K562 (cell line): Measurements from ENCODE around the gene ATXN1. TPM values are rescaled to one million over a fixed set of nuclear protein-coding genes. Genes with fewer than 3 reads are reported as not detected.

Experiments used
- EP300 ChIP-seq: IDR thresholded peaks from 2 replicates; pipeline ENCODE4 v1.6.1; 2012; ENCODE audit warnings: low read length, improper control_type of control experiment
- ETV1 ChIP-seq: fragments of 450-650 bp; conservative IDR thresholded peaks from 2 replicates; pipeline ENCODE4 v1.6.1; 2016; ENCODE audit warnings: missing genetic modification characterization, control low read depth, low read depth, missing compliant biosample characterization
- FOXK1 ChIP-seq: sonication (generic); formaldehyde crosslinking; IDR thresholded peaks from 2 replicates; pipeline ENCODE4 v1.8.0; 2022; ENCODE audit warnings: missing genetic modification reagents, mild to moderate bottlenecking, borderline replicate concordance
- KLF6 ChIP-seq: fragments of 250-450 bp; sonication (Bioruptor Pico); IDR thresholded peaks from 2 replicates; pipeline ENCODE4 v1.4.0; 2020; ENCODE audit warnings: mild to moderate bottlenecking, moderate library complexity, borderline replicate concordance
- MAFG ChIP-seq: fragments of 450-650 bp; conservative IDR thresholded peaks from 2 replicates; pipeline ENCODE4 v1.6.1; 2016; ENCODE audit warnings: missing genetic modification characterization, missing compliant biosample characterization
- MECOM ChIP-seq: fragments of 250-450 bp; sonication (Bioruptor Pico); IDR thresholded peaks from 2 replicates; pipeline ENCODE4 v1.8.0; 2022; ENCODE audit warnings: inconsistent platforms
- MIER1 ChIP-seq: fragments of 450-650 bp; IDR thresholded peaks from 2 replicates; pipeline ENCODE4 v1.6.1; 2016; ENCODE audit warnings: antibody characterized with exemption, mild to moderate bottlenecking, low read depth
- NFYB ChIP-seq: IDR thresholded peaks from 2 replicates; pipeline ENCODE4 v1.6.1; 2011; ENCODE audit warnings: mild to moderate bottlenecking, moderate library complexity; ENCODE audit not compliant: insufficient read length; ENCODE audit errors: extremely low read depth
- SOX6 ChIP-seq: fragments of 450-650 bp; IDR thresholded peaks from 2 replicates; pipeline ENCODE4 v1.6.1; 2014; ENCODE audit warnings: mild to moderate bottlenecking
- SRF ChIP-seq, 2 experiments: fragments of 250-450, 450-650 bp in 1 of 2; sonication (Bioruptor Pico) in 1 of 2; sonication (generic) in 1 of 2; formaldehyde crosslinking; IDR thresholded peaks; 2 replicates each; pipeline versions ENCODE4 v1.5.0 to v1.5.1; 2020 to 2022; ENCODE audit warnings: mild to moderate bottlenecking in 1 of 2, missing genetic modification reagents in 1 of 2
- ZFP36 ChIP-seq: fragments of 150-350 bp; IDR thresholded peaks from 2 replicates; pipeline ENCODE4 v1.6.1; 2018; ENCODE audit warnings: low read length, low read depth; ENCODE audit not compliant: partially characterized antibody
- ZNF239 ChIP-seq: fragments of 250-450 bp; sonication (Bioruptor Pico); IDR thresholded peaks from 2 replicates; pipeline ENCODE4 v1.4.0; 2020; ENCODE audit warnings: mild to moderate bottlenecking
- ZNF764 ChIP-seq: fragments of 250-450 bp; sonication (Bioruptor Pico); IDR thresholded peaks from 2 replicates; pipeline ENCODE4 v1.4.0; 2020; ENCODE audit warnings: low read depth, mild to moderate bottlenecking, moderate library complexity
- ZNF766 ChIP-seq: fragments of 200-800 bp; sonication (Bioruptor generic); conservative IDR thresholded peaks from 2 replicates; pipeline ENCODE4 v1.6.1; 2016; ENCODE audit warnings: missing genetic modification characterization, missing compliant biosample characterization
- ZNF79 ChIP-seq: fragments of 250-450 bp; sonication (Bioruptor Pico); IDR thresholded peaks from 2 replicates; pipeline ENCODE4 v1.4.0; 2020; ENCODE audit warnings: low read depth, mild to moderate bottlenecking, moderate library complexity
- polyA plus RNA-seq, 8 experiments: library from polyadenylated mRNA; depleted of rRNA in 4 of 8; stranded (reverse) in 5 of 8; unstranded in 3 of 8; fragments of >200 nt; fragmentation: Nextera tagmentation in 2 of 8; fragmentation: Illumina TruSeq in 1 of 8; extraction: Ambion mirVana in 2 of 8; extraction: Trizol in 1 of 8; gene quantifications; 2 replicates each; pipeline versions ENCODE4 v1.2.1 to v1.2.3, GENCODE V29; 2011 to 2014; ENCODE audit warnings: inconsistent platforms in 1 of 8, missing spikeins in 1 of 8
- total RNA-seq, 7 experiments: library from RNA; depleted of rRNA in 6 of 7; stranded (reverse); fragments of >200 nt in 6 of 7; fragmentation: Illumina TruSeq in 2 of 7; extraction: Trizol in 2 of 7; gene quantifications; 2 replicates each; pipeline versions ENCODE4 v1.2.1 to v1.2.3, GENCODE V29; 2011 to 2021; ENCODE audit warnings: low replicate concordance in 1 of 7
- TF ChIP-seq, protein P1 (sequence below): sonication (generic); formaldehyde crosslinking; IDR thresholded peaks from 2 replicates; pipeline ENCODE4 v1.8.0; 2022; ENCODE audit warnings: mild to moderate bottlenecking, missing genetic modification reagents
- TF ChIP-seq, protein P2 (sequence below): fragments of 450-650 bp; IDR thresholded peaks from 2 replicates; pipeline ENCODE4 v1.6.1; 2016; ENCODE audit warnings: borderline replicate concordance
- TF ChIP-seq, protein P3 (sequence below), 2 experiments: fragments of 250-450 bp in 1 of 2; fragments of 450-650 bp in 1 of 2; sonication (Bioruptor Pico) in 1 of 2; IDR thresholded peaks; 2 replicates each; pipeline versions ENCODE4 v1.6.1 to v1.8.0; 2016 to 2021; ENCODE audit warnings: mild to moderate bottlenecking in 2 of 2, moderate library complexity in 2 of 2, missing compliant biosample characterization in 1 of 2, missing genetic modification characterization in 1 of 2
- TF ChIP-seq, protein P4 (sequence below): IDR thresholded peaks from 3 replicates; pipeline ENCODE4 v1.6.1; 2011; ENCODE audit warnings: borderline replicate concordance, mild to moderate bottlenecking, moderate library complexity; ENCODE audit not compliant: insufficient read length; ENCODE audit errors: extremely low read depth

ATXN1 gene
- total and polyA plus RNA-seq, 9 of the 15 experiments (the other 6 are each of a cell fraction or from before 2014, with no cell fraction given) = under 0.01 to 1.2 (median 0.58) TPM

DNA sequence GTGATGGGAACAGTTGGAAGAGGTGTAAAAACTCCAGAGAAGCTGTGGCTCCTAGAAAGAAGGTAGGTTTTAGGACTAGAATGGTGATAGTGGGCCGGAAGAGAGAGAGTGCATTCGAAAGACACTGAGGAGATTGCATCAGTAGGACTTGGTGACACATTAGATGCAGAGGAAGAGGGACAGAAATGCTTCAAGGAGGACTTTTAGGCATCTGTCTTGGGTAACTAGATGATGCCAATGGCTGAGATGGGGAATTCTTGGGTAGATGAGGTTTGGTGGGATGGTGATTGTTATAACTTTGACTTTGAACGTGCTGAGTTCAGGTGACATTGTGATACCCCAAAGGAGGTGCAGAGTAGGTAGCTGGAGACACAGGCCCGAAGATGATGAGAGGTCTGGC is 326.4 kb downstream of the ATXN1 start (continued):
- TF ChIP-seq, protein P1, sequence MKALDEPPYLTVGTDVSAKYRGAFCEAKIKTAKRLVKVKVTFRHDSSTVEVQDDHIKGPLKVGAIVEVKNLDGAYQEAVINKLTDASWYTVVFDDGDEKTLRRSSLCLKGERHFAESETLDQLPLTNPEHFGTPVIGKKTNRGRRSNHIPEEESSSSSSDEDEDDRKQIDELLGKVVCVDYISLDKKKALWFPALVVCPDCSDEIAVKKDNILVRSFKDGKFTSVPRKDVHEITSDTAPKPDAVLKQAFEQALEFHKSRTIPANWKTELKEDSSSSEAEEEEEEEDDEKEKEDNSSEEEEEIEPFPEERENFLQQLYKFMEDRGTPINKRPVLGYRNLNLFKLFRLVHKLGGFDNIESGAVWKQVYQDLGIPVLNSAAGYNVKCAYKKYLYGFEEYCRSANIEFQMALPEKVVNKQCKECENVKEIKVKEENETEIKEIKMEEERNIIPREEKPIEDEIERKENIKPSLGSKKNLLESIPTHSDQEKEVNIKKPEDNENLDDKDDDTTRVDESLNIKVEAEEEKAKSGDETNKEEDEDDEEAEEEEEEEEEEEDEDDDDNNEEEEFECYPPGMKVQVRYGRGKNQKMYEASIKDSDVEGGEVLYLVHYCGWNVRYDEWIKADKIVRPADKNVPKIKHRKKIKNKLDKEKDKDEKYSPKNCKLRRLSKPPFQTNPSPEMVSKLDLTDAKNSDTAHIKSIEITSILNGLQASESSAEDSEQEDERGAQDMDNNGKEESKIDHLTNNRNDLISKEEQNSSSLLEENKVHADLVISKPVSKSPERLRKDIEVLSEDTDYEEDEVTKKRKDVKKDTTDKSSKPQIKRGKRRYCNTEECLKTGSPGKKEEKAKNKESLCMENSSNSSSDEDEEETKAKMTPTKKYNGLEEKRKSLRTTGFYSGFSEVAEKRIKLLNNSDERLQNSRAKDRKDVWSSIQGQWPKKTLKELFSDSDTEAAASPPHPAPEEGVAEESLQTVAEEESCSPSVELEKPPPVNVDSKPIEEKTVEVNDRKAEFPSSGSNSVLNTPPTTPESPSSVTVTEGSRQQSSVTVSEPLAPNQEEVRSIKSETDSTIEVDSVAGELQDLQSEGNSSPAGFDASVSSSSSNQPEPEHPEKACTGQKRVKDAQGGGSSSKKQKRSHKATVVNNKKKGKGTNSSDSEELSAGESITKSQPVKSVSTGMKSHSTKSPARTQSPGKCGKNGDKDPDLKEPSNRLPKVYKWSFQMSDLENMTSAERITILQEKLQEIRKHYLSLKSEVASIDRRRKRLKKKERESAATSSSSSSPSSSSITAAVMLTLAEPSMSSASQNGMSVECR (CRISPR knock-in tag) = no peak
- TF ChIP-seq, protein P2, sequence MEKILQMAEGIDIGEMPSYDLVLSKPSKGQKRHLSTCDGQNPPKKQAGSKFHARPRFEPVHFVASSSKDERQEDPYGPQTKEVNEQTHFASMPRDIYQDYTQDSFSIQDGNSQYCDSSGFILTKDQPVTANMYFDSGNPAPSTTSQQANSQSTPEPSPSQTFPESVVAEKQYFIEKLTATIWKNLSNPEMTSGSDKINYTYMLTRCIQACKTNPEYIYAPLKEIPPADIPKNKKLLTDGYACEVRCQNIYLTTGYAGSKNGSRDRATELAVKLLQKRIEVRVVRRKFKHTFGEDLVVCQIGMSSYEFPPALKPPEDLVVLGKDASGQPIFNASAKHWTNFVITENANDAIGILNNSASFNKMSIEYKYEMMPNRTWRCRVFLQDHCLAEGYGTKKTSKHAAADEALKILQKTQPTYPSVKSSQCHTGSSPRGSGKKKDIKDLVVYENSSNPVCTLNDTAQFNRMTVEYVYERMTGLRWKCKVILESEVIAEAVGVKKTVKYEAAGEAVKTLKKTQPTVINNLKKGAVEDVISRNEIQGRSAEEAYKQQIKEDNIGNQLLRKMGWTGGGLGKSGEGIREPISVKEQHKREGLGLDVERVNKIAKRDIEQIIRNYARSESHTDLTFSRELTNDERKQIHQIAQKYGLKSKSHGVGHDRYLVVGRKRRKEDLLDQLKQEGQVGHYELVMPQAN = no peak
- TF ChIP-seq ZNF766 = no peak
- no peak for TF ChIP-seq MAFG (tag)
- no peak for TF ChIP-seq NFYB
- no peak for TF ChIP-seq KLF6 (CRISPR knock-in tag)
- no peak for TF ChIP-seq SOX6
- peak; percentile 85 for TF ChIP-seq ETV1
- TF ChIP-seq MECOM (CRISPR knock-in tag) = 0 out of 2 replicates have a peak, but pooled peaks have one; percentile 41
- no peak for TF ChIP-seq ZNF79 (CRISPR knock-in tag)
- no peak for TF ChIP-seq ZNF764 (CRISPR knock-in tag)
- no peak for TF ChIP-seq SRF (CRISPR knock-in tag; IDR thresholded peaks at IDR 0.05)
- TF ChIP-seq, protein P3, sequence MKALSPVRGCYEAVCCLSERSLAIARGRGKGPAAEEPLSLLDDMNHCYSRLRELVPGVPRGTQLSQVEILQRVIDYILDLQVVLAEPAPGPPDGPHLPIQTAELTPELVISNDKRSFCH (CRISPR knock-in tag; IDR thresholded peaks at IDR 0.05) = no peak
- TF ChIP-seq, protein P3 (tag; IDR thresholded peaks at IDR 0.05) = no peak
- 0 out of 2 replicates have a peak, but pooled peaks have one; percentile 43 for TF ChIP-seq EP300
- no peak for TF ChIP-seq MIER1
- TF ChIP-seq ZFP36 = no peak
- TF ChIP-seq FOXK1 (CRISPR knock-in tag) = no peak
- TF ChIP-seq ZNF239 (CRISPR knock-in tag) = no peak; the same call in 1 of the 2 replicates
- TF ChIP-seq, protein P4, sequence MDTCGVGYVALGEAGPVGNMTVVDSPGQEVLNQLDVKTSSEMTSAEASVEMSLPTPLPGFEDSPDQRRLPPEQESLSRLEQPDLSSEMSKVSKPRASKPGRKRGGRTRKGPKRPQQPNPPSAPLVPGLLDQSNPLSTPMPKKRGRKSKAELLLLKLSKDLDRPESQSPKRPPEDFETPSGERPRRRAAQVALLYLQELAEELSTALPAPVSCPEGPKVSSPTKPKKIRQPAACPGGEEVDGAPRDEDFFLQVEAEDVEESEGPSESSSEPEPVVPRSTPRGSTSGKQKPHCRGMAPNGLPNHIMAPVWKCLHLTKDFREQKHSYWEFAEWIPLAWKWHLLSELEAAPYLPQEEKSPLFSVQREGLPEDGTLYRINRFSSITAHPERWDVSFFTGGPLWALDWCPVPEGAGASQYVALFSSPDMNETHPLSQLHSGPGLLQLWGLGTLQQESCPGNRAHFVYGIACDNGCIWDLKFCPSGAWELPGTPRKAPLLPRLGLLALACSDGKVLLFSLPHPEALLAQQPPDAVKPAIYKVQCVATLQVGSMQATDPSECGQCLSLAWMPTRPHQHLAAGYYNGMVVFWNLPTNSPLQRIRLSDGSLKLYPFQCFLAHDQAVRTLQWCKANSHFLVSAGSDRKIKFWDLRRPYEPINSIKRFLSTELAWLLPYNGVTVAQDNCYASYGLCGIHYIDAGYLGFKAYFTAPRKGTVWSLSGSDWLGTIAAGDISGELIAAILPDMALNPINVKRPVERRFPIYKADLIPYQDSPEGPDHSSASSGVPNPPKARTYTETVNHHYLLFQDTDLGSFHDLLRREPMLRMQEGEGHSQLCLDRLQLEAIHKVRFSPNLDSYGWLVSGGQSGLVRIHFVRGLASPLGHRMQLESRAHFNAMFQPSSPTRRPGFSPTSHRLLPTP = no peak
